Upper lobe of right lung (tissue), 1 donor: ENCODE results near the gene DNMBP. TPM values are rescaled to one million over a fixed set of nuclear protein-coding genes. Genes with fewer than 3 reads are reported as not detected.

ENCODE experiments used
- ATAC-seq: fragments of 200-7000 bp; cut with Tn5 transposase; one replicate; pipeline ENCODE4 v1.9.1; 2020; ENCODE audit warnings: mild to moderate bottlenecking, moderate library complexity
- DNase-seq: peaks from one replicate; pipeline ENCODE4 v3.0.0-alpha.2; 2020
- H3K27ac ChIP-seq: fragments of 200-600 bp; one replicate; pipeline ENCODE4 v1.8.0; 2022
- H3K27me3 ChIP-seq: fragments of 200-600 bp; one replicate; pipeline ENCODE4 v1.8.0; 2022; ENCODE audit warnings: mild to moderate bottlenecking
- H3K36me3 ChIP-seq: fragments of 200-600 bp; one replicate; pipeline ENCODE4 v1.8.0; 2022
- H3K4me1 ChIP-seq: fragments of 200-600 bp; one replicate; pipeline ENCODE4 v1.8.0; 2022
- H3K4me3 ChIP-seq: fragments of 200-600 bp; one replicate; pipeline ENCODE4 v1.8.0; 2022; ENCODE audit warnings: mild to moderate bottlenecking
- H3K9me3 ChIP-seq: fragments of 200-600 bp; one replicate; pipeline ENCODE4 v1.8.0; 2022
- intact Hi-C: fragments of 100-400 bp; cut with DNase I; formaldehyde crosslinking; loops from one replicate; pipeline ENCODE4 v1.11.0; 2022
- total RNA-seq: library from RNA; stranded (reverse); fragmentation: NEBNext Ultra II Directional; extraction: Animal tissue kit (Norgen Biotek cat#: 25700); gene quantifications from one replicate; pipeline ENCODE4 v1.2.1, GENCODE V29; 2021
- TF ChIP-seq, protein P1 (sequence below): fragments of 200-600 bp; IDR thresholded peaks from one replicate; pipeline ENCODE4 v1.8.0; 2022; ENCODE audit warnings: antibody characterized with exemption
- donor health status: DM: no; HTN: yes; CAD: no; lungs with severe emphysema.

Gene DNMBP
- total RNA-seq, 1 donor from 2014 or later = 12.5 TPM

DNA sequence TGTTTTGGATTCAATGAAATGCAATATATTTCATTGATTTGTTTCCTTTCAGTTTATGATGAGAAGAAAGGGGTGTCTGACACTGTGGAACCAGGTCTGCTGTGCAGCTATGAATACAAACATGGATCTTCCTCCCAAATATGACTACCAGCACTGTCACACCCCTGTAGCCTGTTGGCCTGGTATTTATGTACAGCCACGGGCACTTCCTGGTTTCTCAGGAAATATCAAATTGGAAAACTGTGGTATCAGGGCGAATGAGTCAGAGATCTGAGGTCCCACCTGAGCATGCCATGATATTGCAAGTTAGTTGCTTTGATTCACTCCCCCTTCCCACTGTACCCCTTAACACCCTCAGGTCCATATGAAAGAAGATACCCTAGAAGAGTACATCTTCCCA, 87.8 kb downstream of the DNMBP start:
- ATAC-seq = no peak
- no peaks in the 10 kb centered on the region for H3K9me3 ChIP-seq
- TF ChIP-seq, protein P1, sequence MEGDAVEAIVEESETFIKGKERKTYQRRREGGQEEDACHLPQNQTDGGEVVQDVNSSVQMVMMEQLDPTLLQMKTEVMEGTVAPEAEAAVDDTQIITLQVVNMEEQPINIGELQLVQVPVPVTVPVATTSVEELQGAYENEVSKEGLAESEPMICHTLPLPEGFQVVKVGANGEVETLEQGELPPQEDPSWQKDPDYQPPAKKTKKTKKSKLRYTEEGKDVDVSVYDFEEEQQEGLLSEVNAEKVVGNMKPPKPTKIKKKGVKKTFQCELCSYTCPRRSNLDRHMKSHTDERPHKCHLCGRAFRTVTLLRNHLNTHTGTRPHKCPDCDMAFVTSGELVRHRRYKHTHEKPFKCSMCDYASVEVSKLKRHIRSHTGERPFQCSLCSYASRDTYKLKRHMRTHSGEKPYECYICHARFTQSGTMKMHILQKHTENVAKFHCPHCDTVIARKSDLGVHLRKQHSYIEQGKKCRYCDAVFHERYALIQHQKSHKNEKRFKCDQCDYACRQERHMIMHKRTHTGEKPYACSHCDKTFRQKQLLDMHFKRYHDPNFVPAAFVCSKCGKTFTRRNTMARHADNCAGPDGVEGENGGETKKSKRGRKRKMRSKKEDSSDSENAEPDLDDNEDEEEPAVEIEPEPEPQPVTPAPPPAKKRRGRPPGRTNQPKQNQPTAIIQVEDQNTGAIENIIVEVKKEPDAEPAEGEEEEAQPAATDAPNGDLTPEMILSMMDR = no peak
- H3K4me3 ChIP-seq = no peak overlapping the region
- no peak overlapping the region for H3K27ac ChIP-seq
- H3K4me1 ChIP-seq = peaks cover 22% of the 10 kb centered on the region
- no peaks in the 10 kb centered on the region for H3K27me3 ChIP-seq
- H3K36me3 ChIP-seq = no peaks in the 10 kb centered on the region
- intact Hi-C loops = no loop called here
- DNase-seq = no peak

DNA sequence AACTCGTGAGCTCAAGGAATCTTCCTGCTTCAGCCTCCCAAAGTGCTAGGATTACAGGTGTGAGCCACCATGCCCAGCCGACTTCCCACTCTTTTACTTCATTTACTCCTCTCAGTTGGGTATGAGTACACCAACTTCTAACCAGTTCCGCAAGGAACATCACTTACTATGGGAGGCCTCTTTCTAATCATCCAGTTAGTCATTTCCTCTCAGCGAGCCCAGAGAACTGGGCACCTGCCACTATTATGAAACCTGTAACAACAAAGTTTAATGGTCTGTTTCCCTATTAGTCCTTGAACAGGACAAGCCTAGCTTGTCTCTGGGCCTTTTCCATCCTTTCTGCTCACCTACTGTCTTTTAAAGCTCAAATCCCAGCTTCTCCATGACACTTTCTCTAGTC, 88.8 kb downstream of the DNMBP start:
- TF ChIP-seq, protein P1 = no peak
- H3K27ac ChIP-seq = no peak overlapping the region
- no peaks in the 10 kb centered on the region for H3K27me3 ChIP-seq
- H3K36me3 ChIP-seq = no peaks in the 10 kb centered on the region
- intact Hi-C loops = no loop called here
- DNase-seq (no peak), ATAC-seq (no peak)
- H3K9me3 ChIP-seq = no peaks in the 10 kb centered on the region
- H3K4me1 ChIP-seq = peaks cover 13% of the 10 kb centered on the region
- no peak overlapping the region for H3K4me3 ChIP-seq

DNA sequence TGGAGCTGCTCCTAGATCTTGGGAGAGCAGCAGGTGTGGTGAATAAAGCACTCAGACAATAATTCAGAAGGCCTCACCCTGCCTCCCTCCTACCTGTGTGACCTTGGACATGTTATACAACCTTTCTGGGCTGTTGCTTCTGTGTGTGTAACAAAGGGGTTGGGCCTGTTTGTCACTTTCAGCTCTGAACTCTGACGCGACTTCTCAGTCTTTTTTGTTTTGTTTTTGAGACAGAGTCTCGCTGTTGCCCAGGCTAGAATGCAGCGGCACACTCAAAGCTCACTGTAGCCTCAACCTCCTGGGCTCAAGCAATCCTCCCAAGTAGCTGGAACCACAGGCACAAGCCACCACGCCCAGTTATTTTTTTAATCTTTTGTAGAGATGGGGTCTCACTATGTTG, 89.3 kb downstream of the DNMBP start:
- H3K27ac ChIP-seq = no peak overlapping the region
- TF ChIP-seq, protein P1 = no peak
- DNase-seq = no peak
- peaks cover 13% of the 10 kb centered on the region for H3K4me1 ChIP-seq
- intact Hi-C loops = no loop called here
- H3K4me3 ChIP-seq = no peak overlapping the region
- no peak for ATAC-seq
- H3K9me3 ChIP-seq = no peaks in the 10 kb centered on the region
- H3K27me3 ChIP-seq = no peaks in the 10 kb centered on the region
- H3K36me3 ChIP-seq = no peaks in the 10 kb centered on the region

DNA sequence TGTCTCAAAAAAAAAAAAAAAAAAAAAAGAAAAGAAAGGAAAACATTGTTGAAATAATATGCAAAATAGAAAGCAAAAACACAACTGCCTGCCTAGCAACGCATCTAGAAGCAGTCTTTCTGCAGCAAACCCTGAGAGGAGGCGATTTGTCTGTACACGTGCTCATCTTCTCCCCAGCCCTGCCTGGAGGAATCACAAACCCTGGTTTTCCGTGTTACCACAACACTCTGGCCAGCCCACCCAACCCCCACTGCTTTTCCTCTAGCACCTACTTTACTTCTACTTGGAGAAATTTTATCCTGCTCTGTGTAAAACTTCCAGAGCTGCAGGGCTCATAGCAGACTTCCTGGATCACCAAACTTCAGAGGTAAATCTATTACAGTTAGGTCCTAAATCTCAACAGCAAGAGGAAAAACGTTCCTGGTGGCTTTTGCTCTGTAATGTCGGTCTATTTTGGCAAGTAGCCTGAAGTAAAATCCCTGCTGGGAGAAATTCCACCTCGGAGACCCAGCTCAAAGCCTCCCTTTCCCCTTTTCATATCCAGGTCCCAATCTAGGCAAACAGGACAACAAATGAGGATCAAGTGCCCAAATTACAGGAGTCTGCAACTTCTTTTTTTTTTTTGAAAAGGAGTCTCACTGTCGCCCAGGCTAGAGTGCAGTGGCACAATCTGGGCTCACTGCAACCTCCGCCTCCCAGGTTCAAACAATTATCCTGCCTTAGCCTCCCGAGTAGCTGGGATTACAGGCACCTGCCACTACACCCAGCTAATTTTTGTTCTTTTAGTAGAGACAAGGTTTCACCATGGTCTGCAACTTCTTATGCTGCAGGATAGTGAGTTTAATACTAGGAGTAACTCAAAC, 91.6 kb downstream of the DNMBP start:
- Histone ChIP-seq H3K36me3 (no peaks in the 10 kb centered on the region), H3K27ac (peak overlapping the region; percentile 76), H3K27me3 (no peaks in the 10 kb centered on the region), H3K4me3 (peak overlapping the region; percentile 38), H3K9me3 (no peaks in the 10 kb centered on the region), H3K4me1 (peaks cover 13% of the 10 kb centered on the region)
- DNase-seq (peak; percentile 66), ATAC-seq (peak; percentile 65)
- intact Hi-C loops = no loop called here
- TF ChIP-seq, protein P1 = no peak

DNA sequence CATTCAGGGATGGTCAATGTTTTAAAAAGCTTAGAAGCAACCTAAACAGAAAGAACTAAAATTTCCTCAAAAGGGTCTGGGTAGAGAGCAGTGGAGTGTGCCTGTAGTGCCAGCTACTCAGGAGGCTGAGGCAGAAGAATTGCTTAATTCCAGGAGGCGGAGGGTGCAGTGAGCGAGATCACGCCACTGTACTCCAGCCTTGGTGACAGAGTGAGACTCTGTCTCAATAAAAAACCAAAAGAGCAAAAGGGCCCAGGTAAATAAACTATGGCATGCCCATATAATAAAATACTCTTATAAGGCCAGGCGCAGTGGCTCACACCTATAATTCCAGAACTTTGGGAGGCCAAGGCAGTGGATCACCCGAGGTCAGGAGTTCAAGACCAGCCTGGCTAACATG, 93.0 kb downstream of the DNMBP start:
- no peak overlapping the region for H3K4me3 ChIP-seq
- H3K27me3 ChIP-seq = no peaks in the 10 kb centered on the region
- TF ChIP-seq, protein P1 = no peak
- ATAC-seq (peak; percentile 70), DNase-seq (no peak)
- intact Hi-C loops = no loop called here
- peaks cover 17% of the 10 kb centered on the region for H3K4me1 ChIP-seq
- no peaks in the 10 kb centered on the region for H3K36me3 ChIP-seq
- no peaks in the 10 kb centered on the region for H3K9me3 ChIP-seq
- H3K27ac ChIP-seq = no peak overlapping the region
